ENCODE data around the gene FGF1.
"Not testable (repeated sequence)": the region's sequence is repeated elsewhere in the genome, so short reads cannot be mapped to it uniquely, and the experiment has no call there.

FGF1 gene

DNA sequence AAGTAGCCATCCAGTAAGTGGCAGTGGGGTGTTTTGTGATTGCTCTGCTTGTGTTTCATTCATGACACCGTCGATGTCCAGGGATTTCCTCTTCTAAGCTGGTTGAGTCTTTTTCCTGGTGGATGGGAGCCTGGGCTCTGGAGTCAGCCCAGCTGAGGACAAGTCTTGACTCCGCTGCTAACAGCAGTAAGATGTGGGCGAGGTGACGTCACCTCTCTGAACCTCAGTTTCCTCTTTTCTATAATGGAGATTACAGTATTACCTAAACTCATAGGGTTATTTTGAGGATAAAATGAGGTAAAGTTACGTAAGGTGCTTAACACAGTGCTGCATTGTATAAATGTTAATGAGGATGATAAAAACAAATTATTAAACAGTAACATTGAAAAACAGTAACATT lies 21.3 kb downstream of the FGF1 start:
- no peak for DNase-seq

DNA sequence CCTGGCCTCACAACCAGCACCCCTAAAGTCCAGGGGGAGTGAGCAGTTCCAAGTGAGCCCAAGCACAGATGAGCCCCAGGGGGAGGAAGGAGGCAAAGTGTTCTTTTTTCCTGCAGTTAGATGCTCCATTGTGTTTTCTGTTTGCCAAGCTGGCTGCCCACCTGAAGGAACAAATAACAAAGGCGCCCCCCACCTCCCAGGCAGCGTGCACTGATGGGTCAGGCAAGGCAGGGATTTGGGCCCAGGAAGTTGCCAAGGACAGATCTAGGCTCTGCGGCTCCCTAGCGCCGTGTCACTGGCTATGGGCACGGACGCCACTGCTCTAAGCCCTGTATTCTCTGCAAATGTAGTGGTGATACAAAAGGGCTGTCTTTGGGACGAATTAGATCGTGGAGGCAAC lies 21.8 kb downstream of the FGF1 start:
- no peak for DNase-seq

DNA sequence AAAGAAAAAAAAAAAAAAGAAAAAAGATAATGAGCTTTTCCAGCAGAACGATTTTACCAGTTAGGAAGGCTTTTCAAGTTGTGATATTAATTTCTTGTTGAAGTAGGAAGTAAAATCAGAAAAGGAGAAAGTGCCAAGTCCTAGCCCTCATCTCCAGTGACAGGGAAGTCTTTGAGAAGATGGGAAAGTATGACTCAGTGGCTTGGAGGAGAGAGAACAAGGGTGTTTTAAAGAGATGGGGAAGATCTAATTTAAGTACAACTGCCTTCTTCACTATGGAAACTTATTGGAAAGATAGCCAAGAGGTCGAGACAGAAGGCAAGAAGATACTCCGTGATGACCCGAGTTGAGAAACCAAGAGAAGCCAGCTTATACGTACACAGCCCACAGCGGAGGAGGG lies 22.6 kb downstream of the FGF1 start:
- DNase-seq = no peak

DNA sequence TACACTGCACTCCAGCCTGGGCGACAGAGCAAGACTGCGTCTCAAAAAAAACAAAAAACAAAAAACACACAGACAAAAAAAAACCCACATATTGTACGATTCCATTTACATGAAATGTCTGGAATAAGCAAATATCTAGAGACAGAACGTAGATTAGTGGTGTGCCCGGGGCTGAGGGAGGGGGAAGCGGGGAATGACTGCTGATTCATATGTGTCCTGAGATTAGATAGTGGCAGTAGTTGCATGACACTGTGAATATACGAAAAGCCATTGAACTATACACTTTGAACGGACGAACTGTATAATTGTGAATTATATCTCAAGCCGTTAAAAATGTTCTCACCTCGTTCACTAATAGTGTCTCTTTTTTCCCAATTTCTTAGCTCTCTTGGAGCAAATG lies 23.9 kb downstream of the FGF1 start:
- DNase-seq = no peak

DNA sequence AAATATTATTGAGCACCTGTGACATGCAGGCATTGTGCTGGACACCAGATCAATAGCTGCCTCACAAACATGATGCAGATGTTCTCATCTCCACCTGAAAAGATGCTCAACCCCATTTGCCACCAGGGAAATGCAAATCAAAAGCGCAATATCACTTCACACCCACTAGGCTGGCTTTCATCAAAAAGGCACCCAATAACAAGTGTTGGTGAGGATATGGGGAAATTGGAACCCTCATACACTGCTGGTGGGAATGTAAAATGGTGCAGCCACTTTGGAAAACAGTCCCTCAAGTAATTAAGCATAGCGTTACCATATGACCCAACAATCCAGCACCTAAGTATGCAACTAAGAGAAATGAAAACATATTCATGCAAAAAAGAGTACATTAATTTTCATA lies 24.7 kb downstream of the FGF1 start:
- DNase-seq = no peak

DNA sequence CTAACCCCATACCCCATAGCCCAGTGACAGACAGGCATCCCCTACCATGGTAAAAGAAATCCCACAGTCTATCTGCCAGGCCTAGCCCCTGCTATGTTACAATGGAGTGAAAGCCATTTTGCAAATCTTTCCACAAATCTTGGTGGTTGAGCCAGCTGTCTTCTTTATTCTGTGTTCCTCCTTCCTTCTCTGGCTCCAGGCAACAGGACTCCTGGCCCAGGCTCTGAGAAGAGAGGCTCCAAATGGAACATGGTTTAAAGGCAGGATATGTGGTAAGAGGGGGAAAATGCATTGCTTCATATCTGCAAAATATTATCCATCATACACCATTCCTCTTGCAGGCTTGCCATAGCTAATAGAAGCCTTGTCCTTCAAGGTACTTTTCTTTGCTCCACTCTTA lies 25.2 kb downstream of the FGF1 start:
- DNase-seq = no peak

DNA sequence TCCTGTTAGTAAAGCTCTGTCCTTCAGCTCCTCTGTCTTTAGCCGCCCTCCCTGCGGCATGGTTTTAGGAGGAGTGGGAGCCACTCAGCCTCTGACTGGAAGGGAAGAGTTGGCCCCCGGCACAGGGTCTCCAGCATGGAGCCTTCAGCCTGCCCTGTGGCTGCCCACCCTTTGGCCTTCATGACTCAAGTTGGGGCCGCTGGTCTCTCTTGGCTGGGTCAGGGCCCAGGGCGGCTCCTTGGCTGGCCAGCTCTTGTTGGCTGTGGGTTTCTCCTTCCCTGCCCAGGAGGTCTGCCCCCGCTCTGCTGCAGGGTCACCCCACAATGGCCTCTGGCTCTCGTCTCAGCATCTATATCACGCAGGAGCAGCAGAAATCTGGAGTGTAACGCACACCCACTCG lies 25.7 kb downstream of the FGF1 start:
- DNase-seq = no peak

DNA sequence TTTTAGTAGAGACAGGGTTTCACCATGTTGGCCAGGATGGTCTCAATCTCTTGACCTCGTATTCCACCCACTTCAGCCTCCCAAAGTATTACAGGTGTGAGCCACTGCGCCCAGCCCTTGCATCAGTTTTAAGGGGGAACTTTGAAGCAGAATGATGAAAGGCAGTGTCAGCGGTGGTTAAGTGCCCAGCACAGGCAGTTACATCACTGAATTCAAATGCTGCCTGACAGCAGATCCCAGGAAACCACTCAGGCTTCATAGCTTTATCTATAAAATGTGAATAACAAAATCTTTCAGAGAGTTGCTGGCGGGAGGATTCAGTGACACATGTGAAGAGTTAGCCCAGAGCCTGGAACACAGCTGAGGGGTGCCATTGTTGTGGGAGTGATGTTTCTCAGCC lies 26.5 kb downstream of the FGF1 start:
- no peak for DNase-seq

DNA sequence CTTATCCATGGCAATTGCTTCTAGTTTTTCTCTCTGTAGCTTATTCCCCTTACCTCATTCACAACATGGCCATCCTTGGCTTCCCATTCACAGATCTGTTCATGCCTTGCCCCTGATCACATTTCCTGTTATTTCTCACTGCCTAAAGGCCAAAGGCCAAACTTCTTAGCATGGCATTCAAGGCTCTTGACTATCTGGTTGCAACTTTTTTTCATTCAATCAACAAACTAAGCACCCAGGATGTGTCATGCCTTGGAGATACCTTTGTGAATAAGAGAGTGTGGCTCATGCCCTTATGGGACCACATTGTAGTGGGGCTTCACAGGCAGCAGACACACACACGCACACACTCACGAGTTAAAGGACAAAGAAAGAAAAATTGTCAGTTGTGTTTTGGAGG lies 27.6 kb downstream of the FGF1 start:
- no peak for DNase-seq

DNA sequence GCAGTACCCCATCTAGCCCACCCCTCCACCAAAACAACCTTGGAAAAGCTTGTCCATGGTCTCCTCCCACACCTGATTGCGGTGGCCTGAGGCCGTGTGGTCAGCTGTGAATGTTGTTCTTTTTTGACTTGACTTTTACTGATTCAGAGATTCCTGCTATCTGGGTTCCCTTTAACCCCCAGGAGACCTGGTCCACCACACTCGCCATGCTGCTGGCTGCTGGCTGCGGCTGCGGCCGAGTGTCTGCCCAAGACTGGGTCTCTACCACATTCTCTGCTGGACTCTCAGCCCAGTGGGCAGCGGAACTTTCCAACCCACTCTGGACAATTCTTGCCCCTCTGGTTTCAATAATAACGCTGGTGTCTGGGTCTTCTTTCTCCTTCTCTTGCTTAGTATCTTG lies 28.4 kb downstream of the FGF1 start:
- DNase-seq = no peak

DNA sequence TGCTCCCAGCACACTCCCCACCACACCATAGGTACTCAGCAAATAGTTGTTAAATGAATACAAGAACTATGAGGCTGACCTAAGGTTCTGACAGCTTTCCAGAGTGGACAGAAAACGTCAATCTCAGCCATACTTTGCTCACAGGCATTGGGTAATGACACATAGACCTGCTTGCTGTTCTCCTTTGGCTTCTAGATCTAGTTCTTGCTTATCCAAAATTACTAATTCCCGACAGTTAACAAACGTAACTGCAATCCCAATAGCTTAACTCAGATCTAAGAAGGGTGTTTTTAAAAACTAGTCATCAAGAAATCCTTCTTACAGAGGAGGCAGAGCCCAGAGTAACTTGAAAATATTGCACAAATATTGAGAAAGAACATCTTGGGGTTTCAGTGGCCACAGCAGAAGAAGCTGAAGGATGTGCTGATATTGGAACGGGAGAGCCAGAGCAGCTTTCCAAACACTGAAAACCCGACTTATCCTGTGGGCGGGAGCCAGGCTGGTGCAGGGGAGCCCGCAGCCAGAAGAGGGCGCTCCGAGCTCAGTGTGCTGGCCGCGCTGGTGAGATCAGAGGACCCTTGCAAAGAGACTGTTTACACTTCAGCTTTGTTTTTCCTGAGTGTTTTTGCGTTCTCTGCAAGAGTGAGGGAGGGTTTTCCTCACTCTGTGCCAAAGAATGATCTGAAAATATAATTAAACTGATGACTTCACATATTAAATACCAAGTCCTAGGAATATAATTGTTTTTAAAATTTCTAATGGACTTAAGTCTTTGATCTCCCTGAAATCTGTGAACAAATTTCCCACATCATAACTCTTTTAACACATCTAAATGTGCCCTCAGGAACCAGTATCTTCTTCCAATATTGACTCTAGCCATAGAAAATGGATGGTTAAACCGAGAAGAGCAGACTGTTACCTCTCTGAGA lies 30.3 kb downstream of the FGF1 start:
- peak; percentile 63 to 65 for DNase-seq

DNA sequence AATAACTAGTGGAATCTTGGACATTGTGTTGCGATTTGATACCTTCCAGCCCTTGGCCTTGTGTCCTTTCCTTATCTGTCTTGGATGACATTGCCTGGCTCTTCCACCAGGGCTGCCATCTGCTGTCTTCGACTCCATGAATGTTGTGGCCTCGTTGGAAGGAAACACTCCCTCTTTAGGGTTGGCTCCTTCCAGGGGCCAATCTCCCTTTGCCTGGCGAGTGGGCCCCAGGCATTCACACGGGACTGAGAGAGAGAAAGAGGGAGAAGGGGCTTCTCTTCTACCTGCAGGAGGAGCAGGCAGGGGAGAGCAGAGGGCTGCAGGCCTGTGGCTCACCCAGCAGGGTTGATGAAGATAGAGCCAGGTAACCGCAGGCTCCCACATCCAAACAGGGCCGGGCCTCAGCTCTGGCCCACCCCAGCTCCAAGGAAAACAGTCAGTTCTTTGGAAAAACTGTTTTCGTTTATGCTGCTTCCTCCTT lies 31.3 kb downstream of the FGF1 start:
- no peak for DNase-seq

DNA sequence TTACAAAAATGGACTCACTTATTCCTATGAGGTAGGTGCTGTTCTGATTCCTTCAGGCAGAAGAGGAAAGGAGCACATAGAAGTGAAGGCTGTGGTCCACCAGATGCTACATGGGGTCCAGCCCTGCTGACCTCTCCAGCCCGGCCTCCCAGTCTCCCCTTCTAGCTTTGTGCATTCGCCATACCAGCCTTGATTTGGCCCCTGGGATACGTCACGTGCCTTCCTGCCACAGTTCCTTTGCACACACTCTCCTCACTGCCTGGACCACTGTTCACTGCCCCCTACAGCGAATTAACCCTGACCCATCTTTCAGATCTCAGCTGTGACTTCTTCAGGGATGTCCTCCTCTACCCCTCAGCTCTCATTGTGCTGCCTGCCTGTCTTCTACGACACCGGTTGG lies 32.6 kb downstream of the FGF1 start:
- no peak for DNase-seq

DNA sequence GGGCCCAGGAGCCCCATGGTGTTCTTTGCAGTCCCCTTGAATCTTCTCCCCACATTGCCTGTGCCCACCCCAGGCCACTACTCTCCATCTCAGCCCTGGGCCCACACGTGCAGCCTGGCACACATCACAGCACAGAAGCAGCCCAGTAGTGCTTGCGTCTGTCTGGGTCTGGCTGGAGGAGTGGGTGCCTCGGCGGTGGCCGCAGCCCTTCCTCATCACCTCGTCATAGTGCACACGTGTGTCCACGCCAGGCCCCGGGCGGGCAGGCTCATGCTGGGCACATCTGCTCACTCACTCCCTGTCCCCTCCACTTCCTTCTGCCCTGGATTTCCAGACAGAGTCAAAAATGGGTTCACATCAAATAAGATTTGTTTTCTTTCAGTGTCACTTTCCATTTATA lies 33.3 kb downstream of the FGF1 start:
- DNase-seq = no peak

DNA sequence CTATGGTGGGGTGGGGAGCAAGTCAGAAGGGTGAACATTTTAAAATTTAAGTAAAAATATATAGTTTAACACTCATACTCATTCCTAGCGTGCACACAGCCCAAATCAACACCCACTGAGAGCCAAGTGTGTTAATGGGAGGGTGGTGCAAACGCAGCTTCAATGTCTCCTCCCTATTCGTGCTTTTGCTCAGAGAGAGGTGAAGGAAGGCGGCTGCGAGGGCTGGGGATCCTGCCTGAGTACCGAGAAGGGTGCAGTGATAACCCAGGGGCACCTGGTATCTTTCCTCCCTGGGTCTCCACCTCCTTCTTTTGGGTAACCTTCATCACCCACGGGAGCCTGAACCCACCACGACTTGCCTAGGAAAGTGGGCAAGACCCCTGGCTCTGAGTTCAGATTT lies 35.0 kb downstream of the FGF1 start:
- no peak for DNase-seq

DNA sequence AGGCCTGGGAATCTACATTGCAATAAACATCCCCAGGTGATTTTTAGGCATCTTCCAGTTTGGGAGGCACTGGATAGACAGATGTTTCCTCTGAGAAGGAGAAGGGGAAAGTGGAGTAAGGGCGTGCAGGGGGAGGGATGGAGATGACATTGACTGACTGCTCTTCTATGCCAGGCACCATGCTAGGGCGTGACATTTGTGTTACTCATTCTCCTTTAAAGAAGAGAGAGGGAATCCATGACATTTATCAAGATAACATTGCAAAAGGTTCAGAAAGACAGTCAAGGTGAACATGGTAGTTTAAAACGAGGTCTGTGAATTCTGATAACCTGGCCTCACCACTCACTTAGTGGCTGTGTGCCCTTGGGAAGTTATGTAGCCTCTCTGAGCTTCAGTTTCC lies 35.8 kb downstream of the FGF1 start:
- no peak for DNase-seq

DNA sequence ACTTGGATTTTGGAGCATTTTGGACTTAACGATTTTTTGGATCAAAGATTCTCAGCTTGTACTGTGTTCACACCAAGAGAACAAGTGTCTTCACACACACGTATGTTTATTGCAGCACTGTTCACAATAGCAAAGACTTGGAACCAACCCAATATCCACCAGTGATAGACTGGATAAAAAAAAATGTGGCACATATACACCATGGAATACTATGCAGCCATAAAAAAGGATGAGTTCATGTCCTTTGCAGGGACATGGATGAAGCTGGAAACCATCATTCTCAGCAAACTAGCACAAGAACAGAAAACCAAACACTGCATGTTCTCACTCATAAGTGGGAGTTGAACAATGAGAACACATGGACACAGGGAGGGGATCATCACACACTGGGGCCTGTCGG lies 37.8 kb downstream of the FGF1 start:
- DNase-seq = not testable (repeated sequence)

DNA sequence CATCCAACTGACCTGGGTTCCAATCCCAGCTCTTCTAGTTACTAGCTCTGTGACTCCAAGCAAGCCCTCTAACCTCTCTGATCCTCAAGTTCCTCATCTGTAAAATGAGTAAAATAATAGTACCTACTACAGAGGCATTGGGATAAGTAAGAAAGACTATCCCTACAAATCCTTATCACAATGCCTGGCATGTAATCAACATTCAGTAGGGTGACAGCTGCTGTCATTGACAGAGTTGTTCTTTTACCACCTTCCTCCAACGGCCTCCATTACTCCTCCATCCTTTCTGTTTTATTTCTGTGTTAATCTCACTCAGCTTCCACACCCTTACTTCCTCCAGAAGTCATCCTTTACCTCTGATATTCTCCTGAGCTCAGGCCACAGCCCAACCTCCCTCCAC lies 40.4 kb downstream of the FGF1 start:
- DNase-seq = no peak

DNA sequence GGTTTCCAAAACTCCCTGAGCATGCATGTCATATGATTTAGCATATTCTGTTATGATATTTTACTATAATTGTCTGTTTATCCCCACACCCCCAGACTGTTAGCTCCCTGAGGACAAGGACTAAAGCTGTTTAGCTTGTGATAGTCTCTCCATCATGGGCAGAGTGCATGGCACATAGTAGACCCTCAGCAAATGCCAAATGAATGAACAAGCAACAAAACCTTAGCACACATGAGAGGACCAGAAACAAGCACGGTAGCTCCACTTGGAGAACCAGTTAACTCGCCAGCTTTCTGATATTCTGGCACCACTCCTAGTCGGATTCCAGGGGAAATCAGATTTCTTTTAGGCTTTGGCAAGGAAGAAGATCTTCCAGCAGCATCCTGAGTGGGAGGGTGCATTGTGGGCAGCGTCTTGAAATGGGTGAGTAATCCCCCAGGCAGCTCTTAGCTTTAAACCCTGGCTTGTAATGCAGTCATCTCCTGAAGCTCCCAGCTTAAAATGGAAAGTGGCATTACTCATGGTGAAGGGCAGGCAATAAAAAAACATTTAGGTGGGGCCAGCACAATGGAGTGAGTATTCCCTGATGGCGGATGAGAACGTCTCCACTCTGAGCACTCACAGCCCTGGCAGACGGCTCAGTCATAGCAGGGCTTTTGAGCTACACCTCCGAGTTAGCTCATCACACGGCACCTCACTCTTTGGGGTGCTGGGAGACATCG lies 41.1 kb downstream of the FGF1 start:
- DNase-seq = no peak

DNA sequence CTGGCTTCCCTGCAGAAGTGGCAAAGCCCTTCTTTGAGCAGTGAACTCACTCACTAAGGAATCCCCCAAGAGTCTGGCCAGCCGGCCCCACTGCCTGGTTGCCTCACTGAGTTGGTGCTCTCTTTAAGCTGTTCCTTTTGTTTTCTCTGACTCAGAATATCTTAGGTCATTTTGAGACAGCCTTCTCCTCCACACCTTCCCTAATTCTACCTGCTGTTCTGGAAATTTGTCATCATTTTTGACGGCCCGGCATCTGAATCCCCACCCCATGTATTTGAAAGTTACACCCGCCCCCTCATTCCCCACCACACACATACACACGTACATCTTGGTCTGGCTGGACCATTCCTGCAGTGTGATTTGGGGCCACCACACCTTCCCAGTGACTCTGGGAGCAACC lies 41.8 kb downstream of the FGF1 start:
- DNase-seq = no peak

DNA sequence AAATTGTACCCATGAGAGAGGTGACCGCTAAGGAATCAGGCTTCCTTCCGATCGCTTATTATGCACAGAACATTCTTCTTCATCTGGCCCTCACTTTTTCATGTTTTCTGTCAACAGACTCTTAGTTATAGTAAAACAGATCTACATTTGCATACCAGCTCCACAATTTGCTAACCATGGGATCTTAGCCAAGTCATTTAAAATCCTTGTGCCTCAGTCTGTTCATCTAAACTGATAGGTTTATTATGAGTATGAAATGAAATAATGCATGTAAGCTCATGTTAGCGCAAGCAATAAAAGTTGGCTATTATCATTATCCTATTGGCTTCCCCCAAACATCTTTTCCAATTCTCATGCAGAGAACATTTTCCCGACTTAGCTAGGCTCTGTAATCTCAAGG lies 42.3 kb downstream of the FGF1 start:
- DNase-seq = no peak

DNA sequence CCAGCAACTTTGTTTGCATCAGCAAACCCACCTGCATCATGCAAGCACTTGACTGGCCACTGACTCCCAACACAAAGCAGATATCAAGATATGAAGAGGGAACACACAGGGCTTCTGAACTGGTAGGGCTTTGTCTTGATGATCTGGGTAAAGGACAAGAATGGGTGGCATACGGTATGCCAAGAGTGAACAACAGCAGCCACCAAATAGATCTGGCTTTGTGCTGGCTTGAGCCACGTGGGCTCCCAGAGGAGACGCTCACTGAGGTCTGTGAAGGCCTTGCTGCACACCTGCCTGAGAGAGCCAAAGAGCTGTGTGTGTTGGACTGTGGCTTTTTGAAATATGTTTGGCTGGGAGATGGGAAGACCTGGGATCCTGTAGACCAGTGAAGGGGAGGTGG lies 43.5 kb downstream of the FGF1 start:
- DNase-seq = no peak

DNA sequence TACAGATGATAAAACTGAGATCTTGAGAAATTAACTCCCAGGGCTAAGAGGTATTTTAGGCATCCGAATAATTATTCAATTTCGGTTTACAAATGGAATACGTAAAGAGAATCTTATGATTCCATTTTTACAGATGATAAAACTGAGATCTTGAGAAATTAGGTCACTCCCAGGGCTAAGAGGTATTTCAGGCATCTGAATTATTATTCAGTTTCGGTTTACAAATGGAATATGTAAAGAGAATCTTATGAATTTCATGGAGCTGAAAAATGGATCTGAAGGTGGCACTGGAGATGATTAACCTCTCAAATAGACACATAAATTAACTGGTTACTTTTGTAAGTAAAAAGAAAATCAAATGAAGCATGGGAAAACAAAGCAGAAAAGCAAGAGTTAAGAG lies 44.2 kb downstream of the FGF1 start:
- DNase-seq = no peak

DNA sequence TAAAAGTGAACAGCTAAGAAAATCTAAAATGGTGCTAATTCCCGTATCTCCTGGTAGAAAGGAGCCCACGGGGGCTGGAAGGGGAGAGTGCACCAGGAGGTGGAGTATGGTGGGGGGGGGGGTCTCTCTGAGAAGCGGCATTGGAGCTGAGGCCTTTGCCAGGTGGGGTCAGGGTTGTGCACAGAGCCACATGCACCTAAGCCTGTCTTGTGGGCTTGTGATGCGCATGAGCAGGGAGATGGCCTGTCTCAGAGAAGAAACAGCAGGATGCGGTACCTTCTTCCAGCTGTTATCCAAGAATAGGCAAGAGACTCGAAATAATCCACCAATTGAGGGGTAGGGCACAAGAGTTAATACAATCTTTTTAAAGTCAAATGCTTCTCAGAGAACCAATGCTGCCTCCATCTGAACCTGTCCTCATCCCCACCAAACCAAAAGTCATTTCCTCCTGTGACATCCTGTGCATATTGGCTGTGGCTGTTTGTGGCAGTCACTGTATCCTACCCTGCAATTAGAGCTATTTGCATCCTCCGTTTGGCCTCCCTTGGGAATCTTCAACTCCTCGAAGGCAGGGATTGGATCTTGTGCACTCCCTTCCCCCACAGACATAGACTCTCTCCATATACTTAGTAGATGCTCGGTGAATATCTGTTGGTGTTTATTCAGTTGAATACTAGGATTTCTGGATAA lies 45.4 kb downstream of the FGF1 start:
- DNase-seq = no peak

Measured in activated CD4-positive, alpha-beta T cell treated with anti-CD3 and anti-CD28 coated beads, Interleukin-2, amount 50 U/mL, for 4 hours (primary cell).